Keratinocyte (primary cell): Measurements from ENCODE around the gene TPO.

Experiments
- EZH2 ChIP-seq: IDR thresholded peaks from one replicate; pipeline ENCODE4 v1.6.1; 2012; ENCODE audit warnings: inconsistent platforms, mild to moderate bottlenecking, low read length, moderate library complexity
- TF ChIP-seq, protein P1 (sequence below), 3 experiments: IDR thresholded peaks in 1 of 3; conservative IDR thresholded peaks in 1 of 3; optimal IDR thresholded peaks in 1 of 3; 2 replicates in 2 of 3; 3 replicates in 1 of 3; pipeline versions ENCODE3 to v1.5.1; 2011; ENCODE audit warnings: low read length in 3 of 3, mild to moderate bottlenecking in 3 of 3, moderate library complexity in 2 of 3, control low read depth in 1 of 3, inconsistent platforms in 1 of 3; ENCODE audit not compliant: insufficient read depth in 2 of 3; ENCODE audit errors: extremely low read depth in 1 of 3

DNA sequence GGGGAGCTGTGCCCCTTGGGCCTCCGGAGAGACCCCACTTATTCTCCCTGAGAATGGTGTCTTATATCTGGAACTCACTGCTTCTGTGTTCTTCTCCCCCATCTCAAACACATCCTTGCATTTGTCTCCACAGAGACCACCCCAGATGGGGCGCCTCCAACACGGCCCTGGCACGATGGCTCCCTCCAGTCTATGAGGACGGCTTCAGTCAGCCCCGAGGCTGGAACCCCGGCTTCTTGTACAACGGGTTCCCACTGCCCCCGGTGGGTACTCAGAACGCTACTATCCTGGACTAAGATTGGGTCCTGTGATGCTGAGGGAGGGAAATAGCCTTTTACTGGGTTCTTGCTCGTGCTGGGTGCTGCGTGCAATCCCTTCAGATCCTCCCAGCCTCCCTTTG, 40.3 kb downstream of the TPO start:
- TF ChIP-seq, protein P1, sequence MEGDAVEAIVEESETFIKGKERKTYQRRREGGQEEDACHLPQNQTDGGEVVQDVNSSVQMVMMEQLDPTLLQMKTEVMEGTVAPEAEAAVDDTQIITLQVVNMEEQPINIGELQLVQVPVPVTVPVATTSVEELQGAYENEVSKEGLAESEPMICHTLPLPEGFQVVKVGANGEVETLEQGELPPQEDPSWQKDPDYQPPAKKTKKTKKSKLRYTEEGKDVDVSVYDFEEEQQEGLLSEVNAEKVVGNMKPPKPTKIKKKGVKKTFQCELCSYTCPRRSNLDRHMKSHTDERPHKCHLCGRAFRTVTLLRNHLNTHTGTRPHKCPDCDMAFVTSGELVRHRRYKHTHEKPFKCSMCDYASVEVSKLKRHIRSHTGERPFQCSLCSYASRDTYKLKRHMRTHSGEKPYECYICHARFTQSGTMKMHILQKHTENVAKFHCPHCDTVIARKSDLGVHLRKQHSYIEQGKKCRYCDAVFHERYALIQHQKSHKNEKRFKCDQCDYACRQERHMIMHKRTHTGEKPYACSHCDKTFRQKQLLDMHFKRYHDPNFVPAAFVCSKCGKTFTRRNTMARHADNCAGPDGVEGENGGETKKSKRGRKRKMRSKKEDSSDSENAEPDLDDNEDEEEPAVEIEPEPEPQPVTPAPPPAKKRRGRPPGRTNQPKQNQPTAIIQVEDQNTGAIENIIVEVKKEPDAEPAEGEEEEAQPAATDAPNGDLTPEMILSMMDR (optimal IDR thresholded peaks at IDR 0.05 in 1 of 3, IDR thresholded peaks at IDR 0.05 in 1 of 3, conservative IDR thresholded peaks at IDR 0.05 in 1 of 3; ENCODE audit: extremely low read depth in 1 of 3, insufficient read depth in 2 of 3, low read length in 3 of 3): no peak
- TF ChIP-seq EZH2: no peak
